ENCODE measurements around the gene CCDC134.

Gene CCDC134

GRCh38 chr22:41870786-41871185 is 70.3 kb downstream of the CCDC134 start:
- no peaks in the 10 kb centered on the region for H3K4me1 ChIP-seq (ENCODE audit: insufficient read depth, low read length, severe bottlenecking)
- TF ChIP-seq CTCF (IDR thresholded peaks at IDR 0.05; ENCODE audit: low read length), result no peak
- no peak for TF ChIP-seq EZH2 (IDR thresholded peaks at IDR 0.05; ENCODE audit: borderline replicate concordance, low read length)
- no peaks in the 10 kb centered on the region for H3K9me2 ChIP-seq (ENCODE audit: low read depth, low read length)
- H3K27me3 ChIP-seq (ENCODE audit: insufficient read depth, low read length), result no peaks in the 10 kb centered on the region
- no peak overlapping the region for H3K4me3 ChIP-seq (ENCODE audit: low read depth, low read length, poor library complexity, severe bottlenecking)
- peaks cover 98% of the 10 kb centered on the region for H3K36me3 ChIP-seq (ENCODE audit: insufficient read depth, low read length)
- H3F3A ChIP-seq (ENCODE audit: insufficient read depth, low read length), result no peaks in the 10 kb centered on the region
- no peak overlapping the region for H3K4me2 ChIP-seq (ENCODE audit: low read length)
- no peak overlapping the region for H3K27ac ChIP-seq (ENCODE audit: low read depth, low read length, poor library complexity, severe bottlenecking)
- H4K20me1 ChIP-seq (ENCODE audit: insufficient read depth, low read length), result no peaks in the 10 kb centered on the region
- no peak overlapping the region for H2AFZ ChIP-seq (ENCODE audit: low read length)
- H3K9me3 ChIP-seq (ENCODE audit: low read length), result no peaks in the 10 kb centered on the region
- H3K9ac ChIP-seq (ENCODE audit: low read length), result no peak overlapping the region
- peaks cover 3% of the 10 kb centered on the region; the same call in 1 of the 2 replicates for H3K79me2 ChIP-seq (ENCODE audit: insufficient read depth, low read length)

GRCh38 chr22:41873391-41873790 is 72.9 kb downstream of the CCDC134 start:
- Histone ChIP-seq H3K4me3 (ENCODE audit: low read depth, low read length, poor library complexity, severe bottlenecking) (no peak overlapping the region), H3K4me2 (ENCODE audit: low read length) (no peak overlapping the region), H2AFZ (ENCODE audit: low read length) (no peak overlapping the region), H3K9ac (ENCODE audit: low read length) (no peak overlapping the region), H3K4me1 (ENCODE audit: insufficient read depth, low read length, severe bottlenecking) (no peaks in the 10 kb centered on the region), H3K9me2 (ENCODE audit: low read depth, low read length) (no peaks in the 10 kb centered on the region), H3K79me2 (ENCODE audit: insufficient read depth, low read length) (no peaks in the 10 kb centered on the region), H3K36me3 (ENCODE audit: insufficient read depth, low read length) (peaks cover 99% of the 10 kb centered on the region), H3F3A (ENCODE audit: insufficient read depth, low read length) (no peaks in the 10 kb centered on the region), H3K27ac (ENCODE audit: low read depth, low read length, poor library complexity, severe bottlenecking) (no peak overlapping the region), H3K9me3 (ENCODE audit: low read length) (no peaks in the 10 kb centered on the region), H3K27me3 (ENCODE audit: insufficient read depth, low read length) (no peaks in the 10 kb centered on the region), H4K20me1 (ENCODE audit: insufficient read depth, low read length) (no peaks in the 10 kb centered on the region)
- TF ChIP-seq EZH2 (IDR thresholded peaks at IDR 0.05; ENCODE audit: borderline replicate concordance, low read length) (no peak), CTCF (IDR thresholded peaks at IDR 0.05; ENCODE audit: low read length) (no peak)

- Histone ChIP-seq H3K4me1 (ENCODE audit: insufficient read depth, low read length, severe bottlenecking) (no peaks in the 10 kb centered on the region), H2AFZ (ENCODE audit: low read length) (no peak overlapping the region), H3K27ac (ENCODE audit: low read depth, low read length, poor library complexity, severe bottlenecking) (no peak overlapping the region), H3K4me2 (ENCODE audit: low read length) (no peak overlapping the region), H3K9me3 (ENCODE audit: low read length) (no peaks in the 10 kb centered on the region), H3K4me3 (ENCODE audit: low read depth, low read length, poor library complexity, severe bottlenecking) (no peak overlapping the region), H3K9ac (ENCODE audit: low read length) (no peak overlapping the region), H3F3A (ENCODE audit: insufficient read depth, low read length) (no peaks in the 10 kb centered on the region), H3K27me3 (ENCODE audit: insufficient read depth, low read length) (no peaks in the 10 kb centered on the region), H4K20me1 (ENCODE audit: insufficient read depth, low read length) (no peaks in the 10 kb centered on the region), H3K36me3 (ENCODE audit: insufficient read depth, low read length) (peaks cover 99% of the 10 kb centered on the region), H3K79me2 (ENCODE audit: insufficient read depth, low read length) (no peaks in the 10 kb centered on the region), H3K9me2 (ENCODE audit: low read depth, low read length) (no peaks in the 10 kb centered on the region)
- TF ChIP-seq EZH2 (IDR thresholded peaks at IDR 0.05; ENCODE audit: borderline replicate concordance, low read length) (no peak), CTCF (IDR thresholded peaks at IDR 0.05; ENCODE audit: low read length) (no peak)
Measured at GRCh38 chr22:41874090-41874489, 73.6 kb downstream of the CCDC134 start.
